Stimulated activated CD8-positive, alpha-beta memory T cell treated with anti-CD3 and anti-CD28 coated beads, Interleukin-15, amount 100 ng/mL, for 24 hours (primary cell): ENCODE measurements around the gene CTSW.

Experiments
- DNase-seq: peaks from one replicate; pipeline ENCODE4 v3.0.0-alpha.2; 2020; ENCODE audit warnings: low read depth

Gene CTSW

GRCh38 chr11:65856689-65857499 lies 22.7 kb upstream of the CTSW start:
- peak; percentile 55 for DNase-seq

- DNase-seq, result no peak
These were observed 22.2 kb upstream of the CTSW start for GRCh38 chr11:65857500-65857852.

GRCh38 chr11:65857853-65858680 lies 21.6 kb upstream of the CTSW start, which contains the start of gene CFL1:
CFL1 (minus strand) TSS chr11:65858180; CDS start chr11:65858099, 81 bp downstream.
- peak; percentile 84 for DNase-seq

GRCh38 chr11:65858681-65859087 lies 21.0 kb upstream of the CTSW start:
- no peak for DNase-seq

GRCh38 chr11:65859095-65859811 lies 20.4 kb upstream of the CTSW start:
- peak; percentile 89 for DNase-seq

GRCh38 chr11:65859812-65860277 lies 19.8 kb upstream of the CTSW start:
- peak; percentile 31 for DNase-seq

GRCh38 chr11:65860278-65861164 lies 19.1 kb upstream of the CTSW start, which contains the start of gene MUS81:
MUS81 (plus strand) TSS chr11:65860433; CDS start chr11:65860754, 321 bp downstream.
- peak; percentile 91 for DNase-seq

GRCh38 chr11:65861165-65861505 lies 18.5 kb upstream of the CTSW start:
- no peak for DNase-seq

- no peak for DNase-seq
These were observed 18.0 kb upstream of the CTSW start for GRCh38 chr11:65861533-65862183.

- no peak for DNase-seq
These were observed 17.4 kb upstream of the CTSW start for GRCh38 chr11:65862191-65862735.

GRCh38 chr11:65862941-65863888 lies 16.4 kb upstream of the CTSW start:
- DNase-seq, result no peak

GRCh38 chr11:65863889-65864705 lies 15.5 kb upstream of the CTSW start:
- DNase-seq, result no peak

- DNase-seq, result no peak
These were observed 14.7 kb upstream of the CTSW start for GRCh38 chr11:65864706-65865471.

GRCh38 chr11:65865550-65866172 lies 14.0 kb upstream of the CTSW start:
- DNase-seq, result no peak

- DNase-seq, result no peak
These were observed 12.9 kb upstream of the CTSW start for GRCh38 chr11:65866509-65867283.
